ENCODE results near the gene CASTOR1.

CASTOR1 gene

DNA sequence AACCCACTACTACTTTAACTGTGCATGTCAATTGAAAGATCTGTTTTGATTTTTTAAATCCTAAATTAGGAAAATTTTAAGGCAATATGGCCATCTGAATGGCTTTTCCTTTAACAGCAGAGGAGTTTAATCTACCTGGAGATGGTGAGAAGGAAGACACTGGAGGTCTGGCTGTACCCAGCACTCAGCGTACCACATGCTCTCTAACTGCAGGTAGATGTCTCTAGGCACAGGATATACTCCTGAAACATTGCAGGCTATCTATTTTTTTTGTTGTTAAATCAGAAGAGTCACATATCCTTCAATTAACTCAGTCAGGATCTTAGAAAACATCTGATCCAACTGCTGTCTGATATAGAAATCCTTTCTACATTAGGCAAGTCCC lies 17.3 kb upstream of the CASTOR1 start:
- no peak overlapping the region for H3K4me3 ChIP-seq (ENCODE audit: low read depth, low read length)
- no peak for DNase-seq (ENCODE audit: low read depth, low spot score)
- in situ Hi-C loops (cut with HindIII; ENCODE audit: low sequenced_read_pairs), result no loop called here
- TF ChIP-seq, protein P1, sequence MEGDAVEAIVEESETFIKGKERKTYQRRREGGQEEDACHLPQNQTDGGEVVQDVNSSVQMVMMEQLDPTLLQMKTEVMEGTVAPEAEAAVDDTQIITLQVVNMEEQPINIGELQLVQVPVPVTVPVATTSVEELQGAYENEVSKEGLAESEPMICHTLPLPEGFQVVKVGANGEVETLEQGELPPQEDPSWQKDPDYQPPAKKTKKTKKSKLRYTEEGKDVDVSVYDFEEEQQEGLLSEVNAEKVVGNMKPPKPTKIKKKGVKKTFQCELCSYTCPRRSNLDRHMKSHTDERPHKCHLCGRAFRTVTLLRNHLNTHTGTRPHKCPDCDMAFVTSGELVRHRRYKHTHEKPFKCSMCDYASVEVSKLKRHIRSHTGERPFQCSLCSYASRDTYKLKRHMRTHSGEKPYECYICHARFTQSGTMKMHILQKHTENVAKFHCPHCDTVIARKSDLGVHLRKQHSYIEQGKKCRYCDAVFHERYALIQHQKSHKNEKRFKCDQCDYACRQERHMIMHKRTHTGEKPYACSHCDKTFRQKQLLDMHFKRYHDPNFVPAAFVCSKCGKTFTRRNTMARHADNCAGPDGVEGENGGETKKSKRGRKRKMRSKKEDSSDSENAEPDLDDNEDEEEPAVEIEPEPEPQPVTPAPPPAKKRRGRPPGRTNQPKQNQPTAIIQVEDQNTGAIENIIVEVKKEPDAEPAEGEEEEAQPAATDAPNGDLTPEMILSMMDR (IDR thresholded peaks at IDR 0.05; ENCODE audit: low read depth, low read length), result no peak

DNA sequence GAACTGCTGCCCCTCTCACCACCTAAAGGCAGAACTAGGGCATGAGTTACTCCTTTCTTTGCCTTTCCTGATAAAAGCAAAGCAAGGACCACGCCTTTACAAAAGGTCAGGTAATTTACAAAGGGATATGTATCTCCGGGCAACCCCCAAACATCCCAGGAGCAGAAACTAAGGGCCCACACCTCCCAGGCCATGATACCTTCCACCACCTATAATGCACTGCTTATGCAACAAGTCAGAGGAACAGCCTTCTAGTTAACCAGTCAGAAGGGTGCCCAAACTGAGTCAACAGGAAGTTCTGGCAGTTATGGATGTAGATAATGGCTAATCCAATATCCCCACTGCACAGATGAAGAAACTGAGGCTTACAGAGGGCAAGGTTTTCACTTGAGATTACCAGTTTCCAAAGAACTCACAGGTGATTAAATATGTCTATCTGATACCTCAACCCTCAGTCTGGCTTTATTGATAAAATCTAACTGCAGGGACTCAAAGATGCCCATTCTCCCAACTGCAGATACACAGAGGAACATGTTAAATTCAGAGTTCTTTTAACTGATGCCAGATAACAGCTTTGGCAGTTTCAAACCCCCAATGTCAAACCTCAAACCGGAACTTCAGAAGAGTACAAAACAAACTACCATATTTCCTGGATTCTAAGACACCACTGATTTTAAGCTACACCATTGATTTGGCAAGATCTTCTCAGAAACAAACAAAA lies 16.8 kb upstream of the CASTOR1 start:
- in situ Hi-C loops (cut with HindIII; ENCODE audit: low sequenced_read_pairs), result no loop called here
- H3K4me3 ChIP-seq (ENCODE audit: low read depth, low read length), result no peak overlapping the region
- no peak for DNase-seq (ENCODE audit: low read depth, low spot score)

DNA sequence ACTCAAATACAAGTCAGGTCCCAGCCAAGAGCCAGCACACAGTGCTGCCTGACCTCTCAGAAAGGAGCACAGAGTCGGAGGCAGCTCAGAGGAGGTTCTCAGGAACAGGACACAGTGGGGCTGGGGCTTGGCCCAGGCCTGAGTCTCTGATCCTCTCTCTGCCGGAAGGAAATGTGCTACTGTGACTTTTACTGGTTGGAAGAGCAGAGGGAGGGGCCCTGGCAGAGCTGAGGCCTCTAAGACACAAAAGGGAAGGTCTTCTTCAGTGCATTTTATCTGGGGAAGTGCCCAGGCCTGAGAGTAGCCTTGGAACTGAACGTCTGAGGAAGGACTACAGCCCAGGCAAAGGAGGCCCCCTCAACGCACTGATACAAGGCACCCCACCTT lies 16.2 kb upstream of the CASTOR1 start:
- in situ Hi-C loops (cut with HindIII; ENCODE audit: low sequenced_read_pairs), result no loop called here
- TF ChIP-seq, protein P1 (IDR thresholded peaks at IDR 0.05; ENCODE audit: low read depth, low read length), result no peak
- H3K4me3 ChIP-seq (ENCODE audit: low read depth, low read length), result no peak overlapping the region

More for the DNA sequence above, 16.8 kb upstream of the CASTOR1 start:
- TF ChIP-seq, protein P1 (IDR thresholded peaks at IDR 0.05; ENCODE audit: low read depth, low read length), result no peak

DNA sequence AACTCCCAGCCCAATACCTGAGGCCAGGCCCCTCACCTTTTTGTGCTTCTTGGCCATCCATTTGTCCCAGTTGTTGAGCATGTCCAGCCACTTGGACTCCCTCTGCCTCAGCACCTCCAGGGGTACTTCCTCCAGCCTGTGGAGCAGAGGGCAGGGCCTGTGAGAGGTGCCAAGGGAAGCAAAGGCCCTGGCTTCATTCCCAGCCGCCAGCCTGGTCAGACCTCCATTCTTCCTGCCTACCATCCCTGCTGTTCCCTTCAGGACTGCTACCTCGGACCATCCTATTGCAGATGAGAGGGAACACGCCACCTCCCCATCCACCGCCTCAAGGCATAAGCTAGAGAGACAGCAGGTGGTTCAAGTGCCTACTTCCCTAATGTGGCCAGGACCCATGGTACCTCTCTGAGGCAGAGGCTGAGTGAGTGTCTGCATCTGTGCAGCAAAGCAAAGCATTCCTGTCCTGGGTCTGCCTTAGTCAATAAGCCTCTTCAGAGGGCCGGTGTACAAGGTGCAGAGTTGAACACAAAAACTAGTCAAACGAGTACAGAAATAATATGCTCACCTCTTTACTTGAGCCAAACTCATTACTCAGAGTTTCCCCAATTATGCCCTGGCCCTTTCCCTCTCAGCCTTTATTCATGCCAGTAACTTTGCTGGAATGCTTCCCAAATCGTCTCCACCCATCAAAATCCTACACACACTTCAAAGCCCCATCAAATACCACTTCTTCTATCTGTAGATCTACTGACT lies 15.4 kb upstream of the CASTOR1 start:
- no peak overlapping the region for H3K4me3 ChIP-seq (ENCODE audit: low read depth, low read length)
- in situ Hi-C loops (cut with HindIII; ENCODE audit: low sequenced_read_pairs), result no loop called here
- TF ChIP-seq, protein P1 (IDR thresholded peaks at IDR 0.05; ENCODE audit: low read depth, low read length), result no peak
- no peak for DNase-seq (ENCODE audit: low read depth, low spot score)

More for the DNA sequence above, 16.2 kb upstream of the CASTOR1 start:
- no peak for DNase-seq (ENCODE audit: low read depth, low spot score)

DNA sequence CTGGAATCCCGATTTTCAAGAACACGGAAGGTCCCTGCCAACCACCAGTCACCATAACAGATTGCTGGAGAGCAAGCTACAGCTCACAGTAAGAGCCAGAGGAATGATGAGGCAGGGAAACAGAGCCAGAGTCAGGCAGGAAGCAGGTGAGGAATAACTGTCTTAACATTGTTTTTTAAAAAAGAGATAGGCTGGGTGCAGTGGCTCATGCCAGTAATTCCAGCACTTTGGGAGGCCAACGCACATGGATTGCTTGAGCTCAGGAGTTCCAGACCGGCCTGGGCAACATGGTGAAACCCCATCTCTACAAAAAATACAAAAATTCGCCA lies 13.5 kb upstream of the CASTOR1 start:
- TF ChIP-seq, protein P1 (IDR thresholded peaks at IDR 0.05; ENCODE audit: low read depth, low read length), result no peak
- no peak for DNase-seq (ENCODE audit: low read depth, low spot score)
- in situ Hi-C loops (cut with HindIII; ENCODE audit: low sequenced_read_pairs), result no loop called here
- no peak overlapping the region for H3K4me3 ChIP-seq (ENCODE audit: low read depth, low read length)

DNA sequence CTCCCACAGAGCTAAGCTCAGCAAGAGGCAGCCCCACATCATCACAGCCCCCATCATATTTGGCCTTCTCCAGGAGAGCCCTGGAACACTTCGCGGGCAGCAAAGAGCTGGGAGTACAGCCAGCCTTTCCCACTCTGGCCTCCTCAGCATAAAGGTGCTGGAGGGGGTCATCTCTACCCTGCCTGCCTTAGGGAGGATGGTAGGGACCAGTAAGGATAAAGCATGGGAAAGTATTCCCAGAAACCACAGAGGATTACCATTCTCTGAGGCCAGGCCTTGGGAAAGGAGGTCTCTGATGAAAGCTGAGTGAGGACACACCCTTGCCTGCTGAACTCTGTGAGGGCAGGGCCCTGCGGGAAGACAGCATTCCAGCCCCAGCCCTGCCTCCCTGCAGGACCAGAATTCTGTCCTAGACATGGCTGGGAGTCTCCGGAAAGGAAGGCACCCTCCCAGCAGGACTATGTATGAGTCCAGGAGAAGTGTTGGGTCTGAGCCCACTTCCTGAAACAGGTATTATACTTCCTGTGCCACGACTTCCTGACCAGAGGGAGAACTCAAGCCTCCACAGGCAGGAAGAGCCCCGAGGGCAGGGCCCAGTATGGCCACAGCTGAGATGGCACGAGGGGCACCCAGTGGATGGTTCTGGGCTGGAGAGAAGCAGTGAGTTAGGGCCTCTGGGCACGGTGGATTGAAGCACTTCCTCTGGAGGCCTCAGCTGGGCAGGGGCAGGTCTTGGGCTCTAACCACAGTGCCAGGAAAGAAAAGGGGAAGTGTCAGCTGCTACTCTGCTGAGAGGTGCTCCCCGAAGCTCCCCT lies 12.9 kb upstream of the CASTOR1 start:
- DNase-seq (ENCODE audit: low read depth, low spot score), result peak; percentile 75
- no peak overlapping the region for H3K4me3 ChIP-seq (ENCODE audit: low read depth, low read length)

More for the DNA sequence above, 12.9 kb upstream of the CASTOR1 start:
- in situ Hi-C loops (cut with HindIII; ENCODE audit: low sequenced_read_pairs), result no loop called here
- TF ChIP-seq, protein P1 (IDR thresholded peaks at IDR 0.05; ENCODE audit: low read depth, low read length), result no peak
